ENCODE results near the gene B4GALNT3. TPM values are rescaled to one million over a fixed set of nuclear protein-coding genes. Genes with fewer than 3 reads are reported as not detected.

Gene B4GALNT3
- total and polyA plus RNA-seq, 2 experiments from 2014 or later: 0.11 TPM; not detected in 1

- no peaks in the 10 kb centered on the region for H3K36me3 ChIP-seq (ENCODE audit: low read depth)
- DNase-seq: no peak
- in situ Hi-C loops (cut with MboI): no loop called here
- peaks cover 71% of the 10 kb centered on the region for H3K27me3 ChIP-seq (replicated peaks; ENCODE audit: insufficient read depth)
- H3F3A ChIP-seq (ENCODE audit: insufficient read depth): no peaks in the 10 kb centered on the region
- no peak for TF ChIP-seq EZH2phosphoT487 (IDR thresholded peaks at IDR 0.05; ENCODE audit: insufficient read depth, low read depth)
- peak; percentile 50 for TF ChIP-seq EZH2 (IDR thresholded peaks at IDR 0.05; ENCODE audit: insufficient read depth, poor library complexity, severe bottlenecking)
- H3K9ac ChIP-seq: no peak overlapping the region
- no peak overlapping the region for H3K27ac ChIP-seq
- WGBS, 2 experiments (ENCODE audit: low coverage in 1 of 2, low lambda C conversion rate in 2 of 2, missing lambda C conversion rate in 2 of 2): 58 to 72% methylated on average over 5 of the region's 5 CpGs
- no peaks in the 10 kb centered on the region for H4K20me1 ChIP-seq (ENCODE audit: insufficient read depth)
- no peaks in the 10 kb centered on the region for H3K9me3 ChIP-seq (ENCODE audit: low read depth)
- H3K4me2 ChIP-seq (ENCODE audit: unreplicated experiment): peak overlapping the region; percentile 44
- H2AFZ ChIP-seq: peak overlapping the region; percentile 55
- peak overlapping the region; percentile 61 for H3K4me3 ChIP-seq
- no peaks in the 10 kb centered on the region for H3K9me2 ChIP-seq (ENCODE audit: insufficient read depth)
- no peaks in the 10 kb centered on the region for H3K79me2 ChIP-seq (ENCODE audit: insufficient read depth)
- peaks cover 5% of the 10 kb centered on the region; the same call in 1 of the 2 replicates for H3K4me1 ChIP-seq (ENCODE audit: insufficient read depth)
Measured at GRCh38 chr12:459050-459429, 699 bp upstream of the B4GALNT3 start.

GRCh38 chr12:460261-461230, 807 bp downstream of the B4GALNT3 start:
- H3F3A ChIP-seq (ENCODE audit: insufficient read depth): no peaks in the 10 kb centered on the region
- H3K79me2 ChIP-seq (ENCODE audit: insufficient read depth): no peaks in the 10 kb centered on the region
- H3K9me3 ChIP-seq (ENCODE audit: low read depth): no peaks in the 10 kb centered on the region
- no peaks in the 10 kb centered on the region for H4K20me1 ChIP-seq (ENCODE audit: insufficient read depth)
- no peak overlapping the region for H3K27ac ChIP-seq
- H3K9me2 ChIP-seq (ENCODE audit: insufficient read depth): no peaks in the 10 kb centered on the region
- in situ Hi-C loops (cut with MboI): no loop called here
- H2AFZ ChIP-seq: no peak overlapping the region
- H3K36me3 ChIP-seq (ENCODE audit: low read depth): no peaks in the 10 kb centered on the region
- peaks cover 5% of the 10 kb centered on the region; the same call in 1 of the 2 replicates for H3K4me1 ChIP-seq (ENCODE audit: insufficient read depth)
- peak overlapping the region; percentile 47 for H3K4me2 ChIP-seq (ENCODE audit: unreplicated experiment)
- DNase-seq: peak; percentile 51
- TF ChIP-seq EZH2 (IDR thresholded peaks at IDR 0.05; ENCODE audit: insufficient read depth, poor library complexity, severe bottlenecking) (peak; percentile 80), EZH2phosphoT487 (IDR thresholded peaks at IDR 0.05; ENCODE audit: insufficient read depth, low read depth) (0 out of 2 replicates have a peak, but pooled peaks have one; percentile 22)
- peaks cover 79% of the 10 kb centered on the region for H3K27me3 ChIP-seq (replicated peaks; ENCODE audit: insufficient read depth)
- 16 to 39% methylated on average over 36 to 90 of the region's 109 CpGs for WGBS, 2 experiments (ENCODE audit: low coverage in 1 of 2, low lambda C conversion rate in 2 of 2, missing lambda C conversion rate in 2 of 2)
- no peak overlapping the region for H3K9ac ChIP-seq
- H3K4me3 ChIP-seq: peak overlapping the region; percentile 56

GRCh38 chr12:461425-461824, 1.7 kb downstream of the B4GALNT3 start:
- no peak overlapping the region for H2AFZ ChIP-seq
- H3K9me2 ChIP-seq (ENCODE audit: insufficient read depth): no peaks in the 10 kb centered on the region
- no peak overlapping the region for H3K27ac ChIP-seq
- peaks cover 5% of the 10 kb centered on the region; the same call in 1 of the 2 replicates for H3K4me1 ChIP-seq (ENCODE audit: insufficient read depth)
- H3K79me2 ChIP-seq (ENCODE audit: insufficient read depth): no peaks in the 10 kb centered on the region
- 46 to 51% methylated on average over 13 of the region's 13 CpGs for WGBS, 2 experiments (ENCODE audit: low coverage in 1 of 2, low lambda C conversion rate in 2 of 2, missing lambda C conversion rate in 2 of 2)
- H3K4me3 ChIP-seq: no peak overlapping the region
- no peak for DNase-seq
- no peaks in the 10 kb centered on the region for H3K9me3 ChIP-seq (ENCODE audit: low read depth)
- peaks cover 76% of the 10 kb centered on the region for H3K27me3 ChIP-seq (replicated peaks; ENCODE audit: insufficient read depth)
- H4K20me1 ChIP-seq (ENCODE audit: insufficient read depth): no peaks in the 10 kb centered on the region
- no peaks in the 10 kb centered on the region for H3F3A ChIP-seq (ENCODE audit: insufficient read depth)
- H3K36me3 ChIP-seq (ENCODE audit: low read depth): no peaks in the 10 kb centered on the region
- no peak overlapping the region for H3K9ac ChIP-seq
- in situ Hi-C loops (cut with MboI): no loop called here
- no peak for TF ChIP-seq EZH2 (IDR thresholded peaks at IDR 0.05; ENCODE audit: insufficient read depth, poor library complexity, severe bottlenecking)
- TF ChIP-seq EZH2phosphoT487 (IDR thresholded peaks at IDR 0.05; ENCODE audit: insufficient read depth, low read depth): no peak
- no peak overlapping the region for H3K4me2 ChIP-seq (ENCODE audit: unreplicated experiment)

- Histone ChIP-seq H3K4me1 (ENCODE audit: insufficient read depth) (peaks cover 5% of the 10 kb centered on the region; the same call in 1 of the 2 replicates), H4K20me1 (ENCODE audit: insufficient read depth) (no peaks in the 10 kb centered on the region), H3K27ac (no peak overlapping the region), H3K36me3 (ENCODE audit: low read depth) (no peaks in the 10 kb centered on the region), H2AFZ (no peak overlapping the region), H3K9ac (no peak overlapping the region), H3K9me2 (ENCODE audit: insufficient read depth) (no peaks in the 10 kb centered on the region), H3K27me3 (replicated peaks; ENCODE audit: insufficient read depth) (peaks cover 59% of the 10 kb centered on the region), H3K9me3 (ENCODE audit: low read depth) (no peaks in the 10 kb centered on the region), H3K4me2 (ENCODE audit: unreplicated experiment) (no peak overlapping the region), H3K79me2 (ENCODE audit: insufficient read depth) (no peaks in the 10 kb centered on the region), H3K4me3 (no peak overlapping the region), H3F3A (ENCODE audit: insufficient read depth) (no peaks in the 10 kb centered on the region)
- WGBS, 2 experiments (ENCODE audit: low coverage in 1 of 2, low lambda C conversion rate in 2 of 2, missing lambda C conversion rate in 2 of 2): 59 to 67% methylated on average over 6 of the region's 6 CpGs
- in situ Hi-C loops (cut with MboI): no loop called here
- TF ChIP-seq EZH2 (IDR thresholded peaks at IDR 0.05; ENCODE audit: insufficient read depth, poor library complexity, severe bottlenecking): no peak
- DNase-seq: no peak
Measured at GRCh38 chr12:462936-463705, 3.4 kb downstream of the B4GALNT3 start.
